GM19463 (cell line): ENCODE measurements around the gene MPZL2.
"Not testable (repeated sequence)": the region's sequence is repeated elsewhere in the genome, so short reads cannot be mapped to it uniquely, and the experiment has no call there.

Experiments used
- ATAC-seq: cut with Tn5 transposase; IDR thresholded peaks from one replicate; pipeline ENCODE4 v1.9.1; 2021; ENCODE audit warnings: mild to moderate bottlenecking, moderate library complexity; ENCODE audit not compliant: unreplicated experiment

The MPZL2 gene

GRCh38 chr11:118263695-118264568 lies at the start of gene MPZL2:
Gene MPZL2 (minus strand): TSS chr11:118264297. CDS start chr11:118264153, 144 bp downstream.
- no peak for ATAC-seq

- no peak for ATAC-seq
Observed at GRCh38 chr11:118313242-118313641, 49.1 kb upstream of the MPZL2 start.

- no peak for ATAC-seq
Observed at GRCh38 chr11:118312328-118312727, 48.2 kb upstream of the MPZL2 start.

- no peak for ATAC-seq
Observed at GRCh38 chr11:118311518-118311917, 47.4 kb upstream of the MPZL2 start.

- ATAC-seq = no peak
Observed at GRCh38 chr11:118310781-118311485, 46.8 kb upstream of the MPZL2 start.

GRCh38 chr11:118310271-118310670 lies 46.2 kb upstream of the MPZL2 start:
- no peak for ATAC-seq

- not testable (repeated sequence) for ATAC-seq
Observed at GRCh38 chr11:118308995-118309528, 45.0 kb upstream of the MPZL2 start.

GRCh38 chr11:118306556-118306955 lies 42.5 kb upstream of the MPZL2 start:
- ATAC-seq = no peak

GRCh38 chr11:118305726-118306125 lies 41.6 kb upstream of the MPZL2 start:
- no peak for ATAC-seq

- no peak for ATAC-seq
Observed at GRCh38 chr11:118304568-118305248, 40.6 kb upstream of the MPZL2 start, which contains the start of gene CD3E. Gene CD3E (plus strand): TSS chr11:118304730. CDS start chr11:118304953, 223 bp downstream.

- no peak for ATAC-seq
Observed at GRCh38 chr11:118304227-118304567, 40.1 kb upstream of the MPZL2 start.

- no peak for ATAC-seq
Observed at GRCh38 chr11:118301600-118302195, 37.6 kb upstream of the MPZL2 start.

GRCh38 chr11:118295815-118296454 lies 31.8 kb upstream of the MPZL2 start:
- no peak for ATAC-seq

- ATAC-seq = no peak
Observed at GRCh38 chr11:118295199-118295598, 31.1 kb upstream of the MPZL2 start.

GRCh38 chr11:118294053-118294452 lies 30.0 kb upstream of the MPZL2 start:
- ATAC-seq = no peak

GRCh38 chr11:118291477-118292135 lies 27.5 kb upstream of the MPZL2 start:
- ATAC-seq = no peak

- ATAC-seq = no peak
Observed at GRCh38 chr11:118290923-118291322, 26.8 kb upstream of the MPZL2 start.

- no peak for ATAC-seq
Observed at GRCh38 chr11:118289401-118289800, 25.3 kb upstream of the MPZL2 start.

- ATAC-seq = no peak
Observed at GRCh38 chr11:118287006-118287405, 22.9 kb upstream of the MPZL2 start.

GRCh38 chr11:118286545-118286944 lies 22.4 kb upstream of the MPZL2 start:
- ATAC-seq = no peak
